GM18868 (cell line): ENCODE measurements around the gene RIMBP2.

Experiments used
- ATAC-seq: cut with Tn5 transposase; IDR thresholded peaks from one replicate; pipeline ENCODE4 v1.9.1; 2021; ENCODE audit warnings: mild to moderate bottlenecking, moderate library complexity; ENCODE audit not compliant: unreplicated experiment

The RIMBP2 gene

GRCh38 chr12:130398100-130398848 is 317.8 kb downstream of the RIMBP2 start:
- ATAC-seq, result no peak

GRCh38 chr12:130396667-130397066 is 319.4 kb downstream of the RIMBP2 start:
- no peak for ATAC-seq

- ATAC-seq, result peak; percentile 75
Measured at GRCh38 chr12:130394906-130395305, 321.2 kb downstream of the RIMBP2 start.

GRCh38 chr12:130391186-130391585 is 324.9 kb downstream of the RIMBP2 start:
- no peak for ATAC-seq

- ATAC-seq, result no peak
Measured at GRCh38 chr12:130385193-130385592, 330.9 kb downstream of the RIMBP2 start.

GRCh38 chr12:130384234-130384633 is 331.9 kb downstream of the RIMBP2 start:
- no peak for ATAC-seq

GRCh38 chr12:130382818-130383217 is 333.3 kb downstream of the RIMBP2 start:
- ATAC-seq, result no peak

GRCh38 chr12:130375296-130376287 is 340.5 kb downstream of the RIMBP2 start:
- no peak for ATAC-seq

GRCh38 chr12:130374083-130374482 is 342.0 kb downstream of the RIMBP2 start:
- ATAC-seq, result peak; percentile 64

GRCh38 chr12:130372936-130373335 is 343.2 kb downstream of the RIMBP2 start:
- no peak for ATAC-seq

GRCh38 chr12:130371296-130371695 is 344.8 kb downstream of the RIMBP2 start:
- ATAC-seq, result no peak

GRCh38 chr12:130369816-130370215 is 346.3 kb downstream of the RIMBP2 start:
- ATAC-seq, result no peak

GRCh38 chr12:130367523-130367922 is 348.6 kb downstream of the RIMBP2 start:
- no peak for ATAC-seq

GRCh38 chr12:130367003-130367402 is 349.1 kb downstream of the RIMBP2 start:
- ATAC-seq, result no peak

GRCh38 chr12:130366159-130366558 is 349.9 kb downstream of the RIMBP2 start:
- no peak for ATAC-seq

- no peak for ATAC-seq
Measured at GRCh38 chr12:130364578-130364977, 351.5 kb downstream of the RIMBP2 start.

- no peak for ATAC-seq
Measured at GRCh38 chr12:130362060-130362459, 354.0 kb downstream of the RIMBP2 start.

GRCh38 chr12:130357729-130358330 is 358.3 kb downstream of the RIMBP2 start:
- ATAC-seq, result no peak

- ATAC-seq, result no peak
Measured at GRCh38 chr12:130357241-130357640, 358.9 kb downstream of the RIMBP2 start.

- ATAC-seq, result no peak
Measured at GRCh38 chr12:130356222-130356621, 359.9 kb downstream of the RIMBP2 start.

- ATAC-seq, result no peak
Measured at GRCh38 chr12:130354407-130354806, 361.7 kb downstream of the RIMBP2 start.
